Measurements from ENCODE around the gene CDK14.

CDK14 gene

GRCh38 chr7:90982228-90982627 lies 386.1 kb downstream of the CDK14 start:
- in situ Hi-C loops (cut with HindIII; ENCODE audit: low pct_ligation_motif_present, low pct_unique_long_range_greater_than_20kb, low sequenced_read_pairs), result no loop called here
- no peak for DNase-seq

GRCh38 chr7:90984692-90985091 lies 388.6 kb downstream of the CDK14 start:
- no peak for DNase-seq
- in situ Hi-C loops (cut with HindIII; ENCODE audit: low pct_ligation_motif_present, low pct_unique_long_range_greater_than_20kb, low sequenced_read_pairs), result no loop called here

GRCh38 chr7:90988516-90988915 lies 392.4 kb downstream of the CDK14 start:
- DNase-seq, result no peak
- in situ Hi-C loops (cut with HindIII; ENCODE audit: low pct_ligation_motif_present, low pct_unique_long_range_greater_than_20kb, low sequenced_read_pairs), result no loop called here

GRCh38 chr7:90988996-90989765 lies 393.1 kb downstream of the CDK14 start:
- no peak for DNase-seq

GRCh38 chr7:90994121-90994520 lies 398.0 kb downstream of the CDK14 start:
- no peak for DNase-seq
- in situ Hi-C loops (cut with HindIII; ENCODE audit: low pct_ligation_motif_present, low pct_unique_long_range_greater_than_20kb, low sequenced_read_pairs), result no loop called here

More at GRCh38 chr7:90988996-90989765, 393.1 kb downstream of the CDK14 start:
- in situ Hi-C loops (cut with HindIII; ENCODE audit: low pct_ligation_motif_present, low pct_unique_long_range_greater_than_20kb, low sequenced_read_pairs), result no loop called here

GRCh38 chr7:90994601-90995000 lies 398.5 kb downstream of the CDK14 start:
- no peak for DNase-seq
- in situ Hi-C loops (cut with HindIII; ENCODE audit: low pct_ligation_motif_present, low pct_unique_long_range_greater_than_20kb, low sequenced_read_pairs), result no loop called here

GRCh38 chr7:90995996-90996395 lies 399.9 kb downstream of the CDK14 start:
- in situ Hi-C loops (cut with HindIII; ENCODE audit: low pct_ligation_motif_present, low pct_unique_long_range_greater_than_20kb, low sequenced_read_pairs), result no loop called here
- no peak for DNase-seq

GRCh38 chr7:90999989-91000979 lies 404.2 kb downstream of the CDK14 start:
- no peak for DNase-seq

GRCh38 chr7:91005024-91005423 lies 408.9 kb downstream of the CDK14 start:
- in situ Hi-C loops (cut with HindIII; ENCODE audit: low pct_ligation_motif_present, low pct_unique_long_range_greater_than_20kb, low sequenced_read_pairs), result no loop called here
- no peak for DNase-seq

More at GRCh38 chr7:90999989-91000979, 404.2 kb downstream of the CDK14 start:
- in situ Hi-C loops (cut with HindIII; ENCODE audit: low pct_ligation_motif_present, low pct_unique_long_range_greater_than_20kb, low sequenced_read_pairs), result no loop called here

GRCh38 chr7:91005841-91006240 lies 409.7 kb downstream of the CDK14 start:
- in situ Hi-C loops (cut with HindIII; ENCODE audit: low pct_ligation_motif_present, low pct_unique_long_range_greater_than_20kb, low sequenced_read_pairs), result no loop called here
- no peak for DNase-seq

GRCh38 chr7:91007371-91007770 lies 411.2 kb downstream of the CDK14 start:
- in situ Hi-C loops (cut with HindIII; ENCODE audit: low pct_ligation_motif_present, low pct_unique_long_range_greater_than_20kb, low sequenced_read_pairs), result no loop called here
- DNase-seq, result no peak

GRCh38 chr7:91013078-91013477 lies 417.0 kb downstream of the CDK14 start:
- DNase-seq, result no peak
- in situ Hi-C loops (cut with HindIII; ENCODE audit: low pct_ligation_motif_present, low pct_unique_long_range_greater_than_20kb, low sequenced_read_pairs), result no loop called here

- in situ Hi-C loops (cut with HindIII; ENCODE audit: low pct_ligation_motif_present, low pct_unique_long_range_greater_than_20kb, low sequenced_read_pairs), result no loop called here
- DNase-seq, result no peak
Measured at GRCh38 chr7:91019686-91020385, 423.7 kb downstream of the CDK14 start.

GRCh38 chr7:91020636-91021385 lies 424.7 kb downstream of the CDK14 start:
- DNase-seq, result no peak
- in situ Hi-C loops (cut with HindIII; ENCODE audit: low pct_ligation_motif_present, low pct_unique_long_range_greater_than_20kb, low sequenced_read_pairs), result no loop called here

GRCh38 chr7:91021956-91022355 lies 425.8 kb downstream of the CDK14 start:
- DNase-seq, result no peak
- in situ Hi-C loops (cut with HindIII; ENCODE audit: low pct_ligation_motif_present, low pct_unique_long_range_greater_than_20kb, low sequenced_read_pairs), result no loop called here

- in situ Hi-C loops (cut with HindIII; ENCODE audit: low pct_ligation_motif_present, low pct_unique_long_range_greater_than_20kb, low sequenced_read_pairs), result loop anchor here (25.0 kb wide), 1 partner anchor 439 kb away; the partner anchor contains the start of gene CDK14
- DNase-seq, result no peak
Measured at GRCh38 chr7:91025906-91026390, 429.8 kb downstream of the CDK14 start.

GRCh38 chr7:91029688-91030087 lies 433.6 kb downstream of the CDK14 start:
- in situ Hi-C loops (cut with HindIII; ENCODE audit: low pct_ligation_motif_present, low pct_unique_long_range_greater_than_20kb, low sequenced_read_pairs), result loop anchor here (25.0 kb wide), 1 partner anchor 442 kb away; the partner anchor contains the start of gene CDK14
- no peak for DNase-seq

Data from ACHN (cell line).